Superior temporal gyrus (tissue), 1 donor: ENCODE data around the gene EMC1.
"Not testable (repeated sequence)": the region's sequence is repeated elsewhere in the genome, so short reads cannot be mapped to it uniquely, and the experiment has no call there.

Experiments used
- DNase-seq: peaks from one replicate; pipeline ENCODE4 v3.0.0-alpha.2; 2016; ENCODE audit errors: extremely low spot score

EMC1 gene

GRCh38 chr1:19260211-19261138 lies 9.2 kb upstream of the EMC1 start:
- DNase-seq, result no peak

DNA sequence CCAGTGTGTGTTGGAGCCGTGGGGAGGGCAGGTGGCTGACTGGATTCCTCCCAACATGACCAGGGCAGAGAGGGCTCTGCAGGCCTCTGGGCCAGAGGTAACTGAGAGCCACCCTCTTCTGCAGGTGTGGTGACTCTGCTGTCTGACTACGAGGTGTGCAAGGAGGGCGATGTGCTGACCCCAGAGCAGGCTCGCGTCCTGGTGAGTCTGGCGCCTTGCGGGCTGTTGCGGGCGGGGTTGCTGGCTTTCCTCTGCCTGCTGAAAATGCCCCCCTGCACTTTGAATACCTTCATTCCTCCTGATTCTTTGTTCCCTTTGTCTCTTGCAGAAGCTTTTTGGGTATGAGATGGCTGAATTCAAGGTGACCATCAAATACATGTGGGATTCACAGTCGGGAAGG lies 7.0 kb upstream of the EMC1 start:
- DNase-seq, result no peak

GRCh38 chr1:19257178-19257914 lies 6.0 kb upstream of the EMC1 start:
- DNase-seq, result no peak

DNA sequence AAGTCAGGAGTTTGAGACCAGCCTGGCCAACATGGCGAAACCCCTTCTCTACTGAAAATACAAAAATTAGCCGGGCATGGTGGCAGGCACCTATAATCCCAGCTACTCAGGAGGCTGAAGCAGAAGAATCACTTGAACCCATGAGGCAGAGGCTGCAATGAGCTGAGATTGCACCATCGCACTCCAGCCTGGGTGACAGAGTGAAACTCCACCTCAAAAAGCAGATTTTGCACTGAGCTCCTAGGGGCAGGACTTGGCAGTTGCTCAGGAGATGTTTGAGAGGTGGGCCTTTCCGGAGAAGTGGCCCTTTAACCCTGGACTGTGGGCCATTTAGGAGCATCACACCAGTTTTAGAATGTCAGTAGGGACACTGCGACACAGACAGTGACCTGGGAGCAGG lies 5.0 kb upstream of the EMC1 start:
- DNase-seq, result not testable (repeated sequence)

DNA sequence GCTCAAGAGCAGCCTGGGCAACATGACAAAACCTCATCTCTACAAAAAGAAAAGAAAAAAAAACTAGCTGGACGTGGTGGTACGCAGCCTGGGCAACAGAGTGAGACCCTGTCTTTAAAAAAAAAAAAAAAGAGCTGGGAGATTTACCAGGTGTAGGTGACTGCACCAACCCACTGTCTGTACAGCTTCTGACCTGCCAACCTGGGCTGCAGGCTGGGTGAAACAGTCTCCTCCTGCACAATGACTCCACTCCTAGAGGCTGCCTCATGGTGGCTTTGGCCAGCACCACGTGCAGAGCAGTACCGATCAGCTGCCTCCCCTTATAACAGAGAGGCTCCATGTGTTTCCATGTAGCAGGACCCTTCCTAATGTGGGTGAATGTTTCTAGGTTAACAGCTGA lies 4.0 kb upstream of the EMC1 start:
- no peak for DNase-seq

- peak; percentile 17 for DNase-seq
Measured at GRCh38 chr1:19254416-19254815, 3.1 kb upstream of the EMC1 start.

GRCh38 chr1:19250629-19251304 lies 557 bp downstream of the EMC1 start:
- DNase-seq, result no peak

GRCh38 chr1:19240673-19241538 lies 10.4 kb downstream of the EMC1 start:
- peak; percentile 85 for DNase-seq

DNA sequence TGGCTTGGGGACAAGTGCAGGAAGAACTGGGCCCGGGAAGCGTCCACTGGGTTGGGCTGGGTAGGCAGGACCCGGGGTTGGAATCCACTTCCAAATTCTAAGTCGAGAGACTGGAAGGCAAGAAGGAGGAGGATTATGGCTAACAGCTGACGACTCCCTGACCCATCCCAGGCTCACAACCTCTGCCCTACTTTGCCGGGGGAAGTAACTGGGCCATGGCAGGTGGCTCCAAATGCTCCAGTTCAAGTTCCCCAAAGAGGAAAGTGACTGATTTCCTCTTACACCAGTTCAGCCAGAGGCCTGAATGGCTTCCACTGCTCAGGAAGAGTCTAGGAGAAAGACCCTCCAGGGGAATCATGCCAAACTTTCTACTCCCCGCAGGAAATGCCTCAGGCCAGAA lies 11.4 kb downstream of the EMC1 start:
- no peak for DNase-seq

GRCh38 chr1:19234224-19234623 lies 17.1 kb downstream of the EMC1 start:
- DNase-seq, result no peak

DNA sequence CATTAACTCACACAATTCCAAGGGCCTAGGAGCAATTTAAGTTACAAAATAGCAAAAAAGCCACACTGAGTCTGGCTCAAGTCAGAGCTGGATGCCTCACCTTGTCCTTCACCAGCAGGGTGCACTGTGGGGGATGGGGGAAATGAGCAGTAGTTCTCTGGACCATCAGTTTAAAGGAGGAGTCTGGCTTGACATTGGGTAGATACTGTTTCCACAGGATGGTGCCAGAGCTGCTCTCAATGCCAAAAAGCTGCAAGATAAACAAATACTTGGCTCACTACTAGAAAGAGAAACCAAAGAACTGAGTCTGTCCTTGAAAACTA lies 18.8 kb downstream of the EMC1 start:
- DNase-seq, result no peak

GRCh38 chr1:19231736-19232523 lies 19.4 kb downstream of the EMC1 start:
- peak; percentile 69 for DNase-seq

- no peak for DNase-seq
Measured at GRCh38 chr1:19229828-19230325, 21.4 kb downstream of the EMC1 start.

DNA sequence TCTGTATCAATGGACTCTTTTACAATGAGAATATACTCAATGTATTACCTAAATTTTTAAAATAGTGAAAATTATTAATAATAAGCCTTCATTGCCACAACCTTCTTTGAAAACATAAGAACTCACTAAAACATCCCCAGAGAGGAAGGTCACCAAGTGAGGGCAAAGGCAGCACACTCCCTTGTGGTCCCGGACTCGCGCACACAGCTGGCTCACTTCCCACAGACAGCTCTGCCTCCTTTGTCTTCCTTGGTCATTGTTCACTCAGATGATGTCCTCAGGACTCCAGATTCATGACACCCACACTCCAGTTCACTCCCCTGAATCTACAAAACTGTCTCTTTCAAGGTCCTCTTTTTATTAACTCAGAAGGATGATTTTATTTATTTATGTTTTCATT lies 22.1 kb downstream of the EMC1 start:
- peak; percentile 19 for DNase-seq

DNA sequence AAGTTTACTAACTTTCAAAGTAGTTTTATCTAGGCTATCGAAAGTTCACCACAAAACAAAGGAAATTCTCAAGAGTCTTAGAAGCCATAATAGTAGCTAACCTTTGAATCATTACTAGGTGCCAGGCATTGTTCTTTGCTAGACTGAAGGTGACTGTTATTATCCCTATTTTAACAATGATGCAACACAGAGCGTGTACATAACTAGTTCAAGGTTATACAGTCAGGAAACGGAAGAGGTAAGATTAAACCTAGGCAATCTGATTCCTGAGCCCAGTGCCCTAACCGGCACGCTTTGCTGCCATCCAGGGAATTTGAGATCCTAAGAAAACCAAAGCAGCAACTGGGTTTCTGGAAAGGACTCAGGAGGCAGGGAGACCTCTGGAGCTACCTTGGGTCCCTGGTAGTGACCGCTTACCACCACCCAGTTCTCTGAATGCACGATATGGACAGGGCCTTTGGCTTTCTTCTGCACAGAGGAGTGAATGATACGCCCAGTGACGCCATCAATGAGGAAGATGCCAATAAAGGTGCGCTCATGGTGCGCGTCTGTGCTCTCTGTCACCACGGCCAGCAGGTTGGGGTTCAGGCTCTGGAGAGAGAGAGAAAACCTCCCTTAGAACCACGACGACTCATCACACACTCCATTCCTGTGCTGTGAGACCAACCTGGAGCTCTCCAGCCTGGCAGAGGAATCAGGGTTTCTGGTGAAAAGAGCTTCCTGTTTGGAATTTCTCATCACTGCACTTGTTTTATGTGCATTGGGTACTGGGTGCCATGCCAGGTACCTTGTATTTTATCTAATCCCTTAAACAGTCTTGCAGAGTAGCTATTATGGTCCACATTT lies 28.1 kb downstream of the EMC1 start:
- DNase-seq, result no peak

DNA sequence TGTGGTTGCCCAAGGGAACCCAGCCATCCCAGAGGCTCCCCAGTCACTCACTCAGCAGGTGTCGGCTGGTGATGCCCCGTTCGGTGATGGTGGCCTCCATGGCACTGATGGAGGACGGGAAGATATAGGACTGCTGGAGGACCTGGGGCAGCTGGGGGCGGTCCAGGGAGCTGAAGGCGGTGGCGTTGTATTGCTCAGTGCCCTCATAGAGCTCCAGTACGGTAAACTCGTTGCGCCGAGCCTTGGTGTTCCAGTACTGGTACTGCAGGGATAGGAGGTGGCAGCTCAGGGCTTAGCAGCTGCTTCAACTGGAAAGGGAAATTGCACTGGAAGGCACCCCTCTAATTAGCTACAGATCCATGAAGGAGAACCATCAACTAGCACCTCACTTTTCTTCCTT lies 28.8 kb downstream of the EMC1 start:
- no peak for DNase-seq

DNA sequence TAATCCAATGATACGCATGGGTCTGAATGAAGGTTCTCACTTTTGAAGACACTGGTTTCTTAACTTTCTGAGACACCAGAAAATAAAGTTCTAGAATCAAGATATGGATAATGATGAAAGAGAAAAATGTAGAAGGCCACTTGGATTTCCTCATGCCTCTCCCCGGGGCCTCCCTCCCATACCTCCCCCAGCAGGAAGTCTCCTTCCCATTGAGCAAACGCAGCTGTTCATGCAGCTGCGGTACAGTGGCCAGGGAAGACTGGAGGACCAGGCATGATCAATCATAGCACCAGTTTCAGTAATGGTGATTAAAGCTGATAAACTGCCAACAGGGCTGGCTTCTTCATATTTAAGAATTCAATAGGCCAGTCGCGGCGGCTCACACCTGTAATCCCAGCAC lies 30.3 kb downstream of the EMC1 start:
- no peak for DNase-seq

GRCh38 chr1:19220080-19220846 lies 31.1 kb downstream of the EMC1 start:
- DNase-seq, result no peak

GRCh38 chr1:19219451-19219850 lies 31.9 kb downstream of the EMC1 start:
- no peak for DNase-seq
